ENCODE data around the gene ARCN1. TPM values are rescaled to one million over a fixed set of nuclear protein-coding genes. Genes with fewer than 3 reads are reported as not detected.
"Not testable (repeated sequence)": the region's sequence is repeated elsewhere in the genome, so short reads cannot be mapped to it uniquely, and the experiment has no call there.

Gene ARCN1
- total RNA-seq, 1 experiment from 2014 or later = 198 TPM

DNA sequence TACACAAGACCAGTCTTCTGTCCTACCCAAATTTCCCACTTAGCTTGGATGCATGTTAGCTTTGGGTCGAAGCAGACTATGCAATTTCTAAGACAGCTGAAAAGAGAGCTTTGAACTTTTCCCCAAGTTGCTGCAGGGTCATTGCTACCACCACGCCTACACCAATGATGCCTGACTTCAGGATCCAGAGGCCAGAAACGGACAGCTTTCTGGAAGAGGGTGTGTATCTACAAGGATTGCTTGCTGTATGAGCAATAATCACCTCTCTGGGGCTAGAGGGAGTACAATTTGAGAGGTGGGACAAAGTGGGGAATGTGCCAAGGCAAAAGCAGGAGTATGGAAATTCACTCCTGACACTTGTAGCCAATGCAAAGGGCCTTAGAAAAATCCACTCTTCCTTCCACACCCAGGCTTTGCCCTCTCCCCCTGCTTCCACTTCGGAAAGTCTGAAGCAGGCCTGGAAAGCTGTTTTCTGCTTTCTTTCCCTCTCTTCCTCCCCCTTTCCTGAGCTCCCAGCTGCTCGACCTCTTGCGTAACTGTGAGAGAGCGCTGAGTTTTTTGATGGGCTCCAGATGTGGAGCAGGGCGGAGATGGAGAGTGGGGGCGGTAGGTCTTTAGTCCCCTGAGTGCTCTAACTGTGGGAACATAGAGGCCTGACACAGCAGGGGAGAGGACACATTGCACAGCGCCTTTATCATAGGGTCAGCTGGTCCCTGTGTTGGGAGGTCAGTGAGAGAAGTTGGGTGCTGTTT, 33.1 kb downstream of the ARCN1 start:
- peak; percentile 93 for DNase-seq (ENCODE audit: low read depth)

- DNase-seq (ENCODE audit: low read depth) = no peak
Observed at GRCh38 chr11:118606157-118606843, 34.1 kb downstream of the ARCN1 start.

- DNase-seq (ENCODE audit: low read depth) = no peak
Observed at GRCh38 chr11:118606844-118607228, 34.6 kb downstream of the ARCN1 start.

DNA sequence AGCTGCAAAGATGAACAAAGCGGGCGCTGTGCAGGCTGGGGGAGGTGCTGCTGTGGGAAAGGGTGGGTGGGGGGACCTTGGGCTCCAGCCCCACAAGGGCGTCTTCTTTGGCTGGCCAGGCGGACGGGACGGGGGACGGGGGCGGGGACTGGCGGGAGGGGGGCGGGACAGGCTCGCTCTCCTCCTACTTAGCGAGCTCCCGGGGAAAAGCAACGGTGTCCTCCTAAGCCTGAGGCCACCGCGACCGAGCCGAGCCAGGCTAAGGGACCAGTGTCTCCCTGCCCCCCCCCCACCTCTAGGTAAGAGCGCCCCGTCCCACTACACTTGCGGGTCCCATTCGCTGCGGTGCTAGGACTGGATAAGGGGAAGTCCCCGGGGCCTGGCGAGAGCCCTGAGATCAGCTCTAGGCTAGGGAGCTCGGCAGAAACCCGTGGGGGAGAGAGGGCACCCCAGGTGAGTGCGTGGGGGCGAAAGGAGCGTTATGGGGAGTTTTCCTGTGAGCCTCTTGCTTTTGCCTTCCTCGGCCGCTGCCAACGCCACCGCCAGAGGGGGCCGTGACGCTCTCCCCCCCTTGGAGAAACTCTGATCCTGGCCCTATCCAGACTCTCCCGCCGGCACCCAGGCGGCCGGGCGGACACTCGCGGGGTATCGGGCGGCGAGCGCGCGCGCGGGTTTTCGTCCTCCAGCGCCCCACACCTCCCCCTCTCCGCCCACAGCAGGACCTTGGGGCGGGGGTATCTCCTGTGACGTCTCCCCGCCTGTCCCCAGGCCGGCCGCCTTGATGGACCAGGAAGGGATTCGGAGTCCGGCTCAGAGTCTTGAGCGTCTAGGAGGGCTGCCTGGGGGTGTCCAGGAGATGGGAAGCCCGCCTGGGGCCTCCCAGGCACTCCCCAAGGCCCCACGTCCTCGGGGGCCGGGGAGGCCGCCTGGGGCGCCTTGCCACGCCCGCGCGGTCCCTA, 35.5 kb downstream of the ARCN1 start, which contains the start of gene PHLDB1:
Gene PHLDB1, plus strand, starts transcription at position 215 of the 959 bp plus-strand sequence. CDS start 6,222 bp downstream, outside the sequence.
- peak; percentile 73 for DNase-seq (ENCODE audit: low read depth)

- DNase-seq (ENCODE audit: low read depth) = peak; percentile 89
Observed at GRCh38 chr11:118608360-118609227, 36.4 kb downstream of the ARCN1 start.

DNA sequence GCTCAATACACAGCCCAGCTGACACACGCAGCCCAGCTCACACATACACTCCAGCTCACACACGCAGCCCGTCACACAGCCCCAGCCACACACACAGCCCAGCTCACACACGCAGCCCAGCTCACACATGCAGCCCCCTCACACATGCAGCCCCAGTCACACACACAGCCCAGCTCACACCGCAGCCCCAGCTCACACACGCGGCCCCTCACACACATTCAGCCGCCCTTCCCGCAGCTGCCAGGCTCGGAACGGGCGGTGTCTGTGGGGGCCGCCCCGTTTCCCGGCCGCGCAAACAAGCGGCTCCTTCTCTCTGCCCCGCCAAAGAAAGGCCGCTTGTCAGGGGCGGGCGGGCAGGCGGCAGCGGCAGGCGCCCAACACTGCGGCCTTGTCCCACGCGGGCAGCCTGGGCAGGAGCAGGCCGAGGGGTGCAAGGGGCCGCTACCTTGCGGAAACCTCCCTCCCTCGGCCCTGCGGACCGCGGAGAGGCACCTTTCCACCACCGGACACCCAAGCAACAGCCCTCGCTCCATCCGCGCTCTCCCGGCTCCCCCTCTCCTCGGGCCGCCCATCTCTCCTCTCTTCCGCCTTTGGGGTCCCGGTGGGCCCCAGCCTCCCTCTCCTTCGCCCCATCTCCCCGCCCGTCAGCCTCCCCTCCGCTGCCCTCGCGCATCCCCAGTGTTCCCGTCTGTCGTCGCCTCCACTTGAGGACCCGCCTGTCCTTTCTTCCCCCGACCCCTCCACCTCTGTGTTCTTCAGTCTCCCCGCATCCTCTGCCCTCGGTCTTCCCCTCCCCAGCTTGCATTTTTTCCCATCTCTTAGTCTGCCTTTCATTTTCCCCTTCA, 37.4 kb downstream of the ARCN1 start:
- peak; percentile 21 for DNase-seq (ENCODE audit: low read depth)

- no peak for DNase-seq (ENCODE audit: low read depth)
Observed at GRCh38 chr11:118610225-118610772, 38.1 kb downstream of the ARCN1 start.

- no peak for DNase-seq (ENCODE audit: low read depth)
Observed at GRCh38 chr11:118610773-118611432, 38.7 kb downstream of the ARCN1 start.

DNA sequence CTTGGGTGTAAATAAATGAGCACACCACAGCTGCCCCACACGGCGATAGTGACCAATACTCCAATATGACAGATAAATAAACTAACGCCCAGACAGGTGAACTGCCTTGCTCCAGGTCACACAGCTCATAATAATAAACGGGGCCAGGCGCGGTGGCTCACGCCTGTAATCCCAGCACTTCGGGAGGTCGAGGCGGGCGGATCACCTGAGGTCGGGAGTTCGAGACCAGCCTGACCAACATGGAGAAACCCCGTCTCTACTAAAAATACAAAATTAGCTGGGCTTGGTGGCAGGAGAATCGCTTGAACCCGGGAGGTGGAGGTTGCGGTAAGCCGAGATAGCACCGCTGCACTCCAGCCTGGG, 39.2 kb downstream of the ARCN1 start:
- DNase-seq (ENCODE audit: low read depth) = not testable (repeated sequence)

- DNase-seq (ENCODE audit: low read depth) = no peak
Observed at GRCh38 chr11:118612378-118612777, 40.2 kb downstream of the ARCN1 start.

GRCh38 chr11:118614511-118614910, 42.3 kb downstream of the ARCN1 start:
- no peak for DNase-seq (ENCODE audit: low read depth)

DNA sequence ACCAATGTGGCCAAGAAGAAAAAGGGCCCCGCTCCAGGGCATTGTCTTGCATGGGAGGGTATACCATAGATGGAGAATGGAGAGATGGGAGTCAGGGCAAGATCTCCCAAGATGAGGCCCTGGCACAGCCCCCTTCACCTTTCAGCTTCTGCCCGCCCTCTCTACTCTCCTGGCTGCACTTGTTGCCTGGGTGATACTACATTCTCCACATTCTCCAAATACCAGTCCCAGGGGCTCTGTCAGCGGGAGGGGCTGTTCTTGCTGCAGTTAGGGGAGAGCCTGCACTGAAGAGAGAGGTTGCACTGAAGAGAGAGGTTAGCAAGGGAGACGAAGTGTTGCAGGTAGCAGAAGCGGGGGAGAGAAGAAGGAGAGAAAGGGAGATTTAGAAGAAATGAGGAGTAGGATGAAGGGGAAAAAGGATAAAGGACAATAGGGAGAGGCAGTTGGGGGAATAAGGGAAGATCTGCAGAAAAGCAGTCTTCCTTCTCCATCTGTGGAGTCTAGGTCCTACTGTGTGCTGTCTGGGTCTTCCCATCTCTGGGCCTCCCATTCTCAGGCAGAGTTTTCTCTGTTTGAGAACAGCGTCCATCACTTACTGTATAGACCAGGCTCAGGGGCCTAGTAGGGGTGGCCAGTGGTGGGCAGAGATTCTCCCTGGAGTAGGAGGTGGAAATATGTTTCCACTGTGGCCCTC, 43.2 kb downstream of the ARCN1 start:
- no peak for DNase-seq (ENCODE audit: low read depth)

DNA sequence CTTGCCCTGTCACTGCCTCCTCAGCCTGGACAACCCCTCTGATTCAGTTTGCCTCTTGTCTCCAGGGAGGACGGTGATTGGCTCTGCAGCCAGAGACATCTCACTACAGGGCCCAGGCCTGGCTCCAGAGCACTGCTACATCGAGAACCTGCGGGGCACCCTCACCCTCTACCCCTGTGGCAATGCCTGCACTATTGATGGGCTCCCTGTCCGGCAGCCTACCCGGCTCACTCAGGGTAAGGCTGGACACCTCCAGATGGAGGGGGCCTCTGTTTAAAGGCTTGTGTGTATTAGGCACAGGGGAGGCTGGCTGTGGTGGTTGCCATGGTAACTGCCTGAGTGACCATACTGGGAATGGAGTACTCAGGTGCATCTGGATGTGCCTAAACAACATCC, 43.8 kb downstream of the ARCN1 start:
- DNase-seq (ENCODE audit: low read depth) = no peak

DNA sequence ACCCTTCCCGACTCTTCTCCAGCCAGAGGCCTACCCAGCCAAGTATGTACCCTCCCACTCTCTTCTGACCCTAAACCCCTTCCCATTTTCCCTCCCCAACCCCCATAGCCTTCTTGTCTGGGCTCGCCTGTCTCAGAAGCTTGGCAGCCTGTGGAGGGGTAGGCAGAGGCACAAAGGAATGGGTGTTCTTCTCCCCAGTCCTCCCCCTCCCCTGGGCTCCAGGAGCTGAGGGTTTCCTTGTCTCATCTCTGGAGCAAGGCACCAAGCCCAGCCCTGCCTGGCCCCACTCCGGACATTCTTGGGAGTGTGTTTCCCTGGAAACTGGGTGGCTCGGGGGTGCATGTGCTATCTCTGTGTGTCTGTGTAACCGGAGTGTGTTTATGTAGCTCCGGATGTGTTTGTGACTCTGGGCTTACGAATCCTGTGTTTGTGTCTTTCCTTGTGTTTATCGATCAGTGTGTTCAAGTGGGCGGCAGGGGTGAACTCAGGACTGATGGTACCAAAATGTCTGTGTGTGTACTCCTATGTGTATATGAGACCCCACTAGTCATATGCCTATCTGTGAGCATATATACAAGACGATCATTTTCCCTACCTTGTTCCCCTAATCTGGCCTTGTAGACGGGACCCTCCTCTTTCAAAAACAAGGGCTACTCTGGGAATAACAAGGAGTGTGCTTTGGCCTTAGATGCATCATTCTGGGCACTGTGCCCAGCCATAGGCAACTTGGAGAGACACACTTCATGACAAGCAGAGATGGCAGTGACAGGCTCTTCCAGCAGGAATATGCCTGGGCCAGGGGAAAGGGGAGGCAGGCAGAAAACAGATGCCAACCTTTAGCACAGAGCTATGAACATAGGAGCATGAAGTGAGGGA, 46.1 kb downstream of the ARCN1 start:
- peak; percentile 89 for DNase-seq (ENCODE audit: low read depth)

DNA sequence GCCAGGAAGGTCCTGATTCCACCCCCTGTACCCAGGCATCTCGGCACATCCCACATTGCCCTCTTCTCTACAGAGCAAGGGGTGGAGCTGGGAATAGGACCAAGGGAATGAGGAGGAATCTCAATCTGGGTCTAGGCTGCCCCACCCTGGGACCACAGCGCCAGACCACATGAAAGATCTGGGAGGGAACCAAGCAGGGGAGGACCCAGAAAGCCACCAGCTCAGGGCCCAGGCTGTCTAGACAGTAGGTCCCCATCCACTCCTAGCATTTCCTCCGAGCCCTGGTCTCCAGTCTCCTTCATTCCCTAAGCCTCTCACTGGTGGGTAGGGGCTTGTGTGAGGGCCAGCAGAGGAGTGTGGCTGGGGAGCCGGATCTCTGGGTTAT, 46.8 kb downstream of the ARCN1 start:
- DNase-seq (ENCODE audit: low read depth) = peak; percentile 97

- peak; percentile 98 for DNase-seq (ENCODE audit: low read depth)
Observed at GRCh38 chr11:118619444-118620197, 47.4 kb downstream of the ARCN1 start.

DNA sequence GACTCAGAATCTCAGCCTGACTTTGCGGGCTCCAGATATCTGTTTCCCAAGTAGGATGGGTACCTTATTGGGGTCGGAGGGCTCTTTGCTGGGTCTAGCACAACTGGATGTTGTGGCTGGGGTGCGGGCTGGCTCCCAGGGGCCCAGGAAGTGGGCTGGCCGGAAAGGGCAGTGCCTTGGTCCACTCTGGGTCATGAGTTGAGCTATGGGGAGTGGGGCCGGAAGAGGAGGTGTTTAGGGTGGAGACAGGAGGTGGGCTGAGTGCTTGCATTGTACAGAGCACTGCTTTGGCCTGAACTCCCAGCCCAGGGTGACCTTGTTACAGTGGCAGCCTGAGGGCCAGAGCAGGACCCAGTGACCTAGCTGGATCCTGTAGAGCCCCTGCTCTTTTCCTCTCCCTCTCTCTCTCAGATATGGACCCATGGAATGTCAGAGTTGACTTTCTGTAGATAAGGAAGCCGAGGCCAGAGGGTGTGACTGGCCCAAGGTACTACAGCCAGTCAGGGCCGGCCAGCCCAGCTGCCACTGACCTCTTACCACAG, 48.4 kb downstream of the ARCN1 start:
- peak; percentile 54 for DNase-seq (ENCODE audit: low read depth)

All from RPMI7951 (cell line).